Endodermal cell (in vitro differentiated cells): ENCODE results near the gene EYA2. TPM values are rescaled to one million over a fixed set of nuclear protein-coding genes. Genes with fewer than 3 reads are reported as not detected.
A peak's percentile ranks its signal among the peaks of the same experiment; 100 is the strongest.

Source experiments
- DNase-seq: peaks from one replicate; pipeline ENCODE4 v3.0.0-alpha.2; 2017
- H3K27ac ChIP-seq: 2 replicates; pipeline ENCODE4 v1.5.1; 2013; ENCODE audit warnings: mild to moderate bottlenecking, low read depth, low read length, moderate library complexity
- H3K27me3 ChIP-seq: 2 replicates; pipeline ENCODE4 v1.6.1; 2013; ENCODE audit warnings: mild to moderate bottlenecking, low read length, moderate library complexity; ENCODE audit not compliant: insufficient read depth, control insufficient read depth, poor library complexity, severe bottlenecking
- H3K36me3 ChIP-seq: 2 replicates; pipeline ENCODE4 v1.7.0; 2013; ENCODE audit warnings: mild to moderate bottlenecking, low read length, moderate library complexity; ENCODE audit not compliant: control insufficient read depth, insufficient read depth
- H3K4me1 ChIP-seq: one replicate; pipeline ENCODE4 v1.7.0; 2013; ENCODE audit warnings: low read length; ENCODE audit not compliant: control insufficient read depth, insufficient read depth
- H3K4me3 ChIP-seq: 2 replicates; pipeline ENCODE4 v1.5.1; 2013; ENCODE audit warnings: mild to moderate bottlenecking, low read length, moderate library complexity
- H3K9ac ChIP-seq: 2 replicates; pipeline ENCODE4 v1.6.1; 2013; ENCODE audit warnings: mild to moderate bottlenecking, low read length, moderate library complexity; ENCODE audit not compliant: poor library complexity, severe bottlenecking; ENCODE audit errors: extremely low read depth
- H3K9me3 ChIP-seq: 2 replicates; pipeline ENCODE4 v1.6.1; 2013; ENCODE audit warnings: mild to moderate bottlenecking, low read length, moderate library complexity; ENCODE audit not compliant: control insufficient read depth
- H3K27ac Mint-ChIP-seq: 2 replicates; pipeline ENCODE4 v1.8.0; 2020; ENCODE audit warnings: mixed read lengths
- H3K27me3 Mint-ChIP-seq: 2 replicates; pipeline ENCODE4 v1.8.0; 2021; ENCODE audit warnings: mild to moderate bottlenecking, mixed read lengths; ENCODE audit not compliant: insufficient read depth
- H3K36me3 Mint-ChIP-seq: 2 replicates; pipeline ENCODE4 v1.8.0; 2020; ENCODE audit warnings: low read depth, mixed read lengths
- H3K4me1 Mint-ChIP-seq: 2 replicates; pipeline ENCODE4 v1.8.0; 2020; ENCODE audit warnings: mixed read lengths
- H3K4me3 Mint-ChIP-seq: 2 replicates; pipeline ENCODE4 v1.8.0; 2020; ENCODE audit warnings: mild to moderate bottlenecking, moderate library complexity, mixed read lengths
- H3K9me3 Mint-ChIP-seq: 2 replicates; pipeline ENCODE4 v1.8.0; 2020; ENCODE audit warnings: mild to moderate bottlenecking, mixed read lengths
- CTCF ChIP-seq: fragments of 200-600 bp; sonication (generic); conservative IDR thresholded peaks from 2 replicates; pipeline ENCODE4 v1.5.0; 2021; ENCODE audit warnings: antibody characterized with exemption, mild to moderate bottlenecking
- WGBS, 2 experiments: methylation state at CpG; one replicate each; pipeline versions ENCODE4 v1.1.5 to v1.1.7; 2013; ENCODE audit warnings: missing lambda C conversion rate in 2 of 2, mixed read lengths in 1 of 2; ENCODE audit not compliant: insufficient coverage in 1 of 2, insufficient read length in 1 of 2; 5-methylcytosine and 5-hydroxymethylcytosine counted together
- total RNA-seq, 2 donors: library from RNA; stranded (reverse); fragmentation: NEBNext Ultra II Directional in 1 of 2; extraction: Animal tissue kit (Norgen Biotek cat#: 25700) in 1 of 2; gene quantifications; 2 replicates in 1 of 2; 3 replicates in 1 of 2; pipeline ENCODE4 v1.2.1, GENCODE V29; 2021

EYA2 gene
- total RNA-seq, 2 donors from 2014 or later, result 9.1 to 18.0 TPM

GRCh38 chr20:47232518-47232917 lies 337.9 kb downstream of the EYA2 start:
- 92 to 98% methylated on average over 2 to 3 of the region's 3 CpGs for WGBS, 2 experiments
- H3K9ac ChIP-seq, result no peak overlapping the region
- Mint-ChIP-seq H3K4me3 (no peak overlapping the region), H3K36me3 (peaks cover 85% of the 10 kb centered on the region), H3K27me3 (no peaks in the 10 kb centered on the region), H3K9me3 (no peaks in the 10 kb centered on the region), H3K4me1 (peaks cover 3% of the 10 kb centered on the region), H3K27ac (peak overlapping the region; percentile 72)
- peaks cover 89% of the 10 kb centered on the region for H3K36me3 ChIP-seq
- no peak for DNase-seq
- H3K4me3 ChIP-seq, result no peak overlapping the region
- H3K9me3 ChIP-seq, result no peaks in the 10 kb centered on the region
- H3K27ac ChIP-seq, result no peak overlapping the region
- TF ChIP-seq CTCF, result no peak
- no peaks in the 10 kb centered on the region for H3K27me3 ChIP-seq
- no peaks in the 10 kb centered on the region for H3K4me1 ChIP-seq

- no peak for DNase-seq
- Histone ChIP-seq H3K4me3 (no peak overlapping the region), H3K9ac (no peak overlapping the region), H3K9me3 (no peaks in the 10 kb centered on the region), H3K27me3 (no peaks in the 10 kb centered on the region), H3K27ac (no peak overlapping the region), H3K4me1 (no peaks in the 10 kb centered on the region), H3K36me3 (peaks cover 91% of the 10 kb centered on the region)
- Mint-ChIP-seq H3K9me3 (no peaks in the 10 kb centered on the region), H3K4me3 (no peak overlapping the region), H3K27ac (no peak overlapping the region), H3K4me1 (peaks cover 3% of the 10 kb centered on the region), H3K27me3 (no peaks in the 10 kb centered on the region), H3K36me3 (peaks cover 86% of the 10 kb centered on the region)
- no peak for TF ChIP-seq CTCF
- 93 to 94% methylated on average over 8 to 9 of the region's 9 CpGs for WGBS, 2 experiments
Measured at GRCh38 chr20:47233333-47234188, 338.9 kb downstream of the EYA2 start.

GRCh38 chr20:47235111-47235510 lies 340.5 kb downstream of the EYA2 start:
- WGBS, 2 experiments, result 96 to 100% methylated on average over 6 of the region's 6 CpGs
- H3K4me1 Mint-ChIP-seq, result peaks cover 3% of the 10 kb centered on the region
- no peaks in the 10 kb centered on the region for H3K9me3 Mint-ChIP-seq

More at GRCh38 chr20:47235111-47235510, 340.5 kb downstream of the EYA2 start:
- H3K9me3 ChIP-seq, result no peaks in the 10 kb centered on the region
- peaks cover 89% of the 10 kb centered on the region for H3K36me3 ChIP-seq
- no peak for DNase-seq
- no peaks in the 10 kb centered on the region for H3K27me3 ChIP-seq
- no peaks in the 10 kb centered on the region for H3K4me1 ChIP-seq
- Mint-ChIP-seq H3K36me3 (peaks cover 84% of the 10 kb centered on the region), H3K27me3 (no peaks in the 10 kb centered on the region), H3K27ac (no peak overlapping the region), H3K4me3 (no peak overlapping the region)
- no peak overlapping the region for H3K27ac ChIP-seq
- no peak for TF ChIP-seq CTCF
- no peak overlapping the region for H3K4me3 ChIP-seq
- H3K9ac ChIP-seq, result no peak overlapping the region
